ENCODE results near the gene SPRY1.

SPRY1 gene

GRCh38 chr4:123406872-123407271 is 10.3 kb downstream of the SPRY1 start:
- DNase-seq (ENCODE audit: low read depth): no peak
- TF ChIP-seq CTCF (IDR thresholded peaks at IDR 0.05; ENCODE audit: low read depth, low read length, missing control alignments): no peak

GRCh38 chr4:123408471-123409084 is 12.0 kb downstream of the SPRY1 start:
- no peak overlapping the region for H3K4me3 ChIP-seq (ENCODE audit: low read depth, low read length)
- no peak for DNase-seq (ENCODE audit: low read depth)
- TF ChIP-seq CTCF (IDR thresholded peaks at IDR 0.05; ENCODE audit: low read depth, low read length, missing control alignments): no peak

More at GRCh38 chr4:123406872-123407271, 10.3 kb downstream of the SPRY1 start:
- H3K4me3 ChIP-seq (ENCODE audit: low read depth, low read length): no peak overlapping the region

GRCh38 chr4:123409334-123409733 is 12.7 kb downstream of the SPRY1 start:
- TF ChIP-seq CTCF (IDR thresholded peaks at IDR 0.05; ENCODE audit: low read depth, low read length, missing control alignments): no peak
- no peak for DNase-seq (ENCODE audit: low read depth)
- H3K4me3 ChIP-seq (ENCODE audit: low read depth, low read length): no peak overlapping the region

GRCh38 chr4:123411514-123411913 is 14.9 kb downstream of the SPRY1 start:
- TF ChIP-seq CTCF (IDR thresholded peaks at IDR 0.05; ENCODE audit: low read depth, low read length, missing control alignments): no peak
- no peak for DNase-seq (ENCODE audit: low read depth)
- no peak overlapping the region for H3K4me3 ChIP-seq (ENCODE audit: low read depth, low read length)

- no peak overlapping the region for H3K4me3 ChIP-seq (ENCODE audit: low read depth, low read length)
- no peak for DNase-seq (ENCODE audit: low read depth)
- TF ChIP-seq CTCF (IDR thresholded peaks at IDR 0.05; ENCODE audit: low read depth, low read length, missing control alignments): no peak
Measured at GRCh38 chr4:123412091-123412505, 15.5 kb downstream of the SPRY1 start.

GRCh38 chr4:123412700-123413512 is 16.3 kb downstream of the SPRY1 start:
- no peak for DNase-seq (ENCODE audit: low read depth)
- TF ChIP-seq CTCF (IDR thresholded peaks at IDR 0.05; ENCODE audit: low read depth, low read length, missing control alignments): no peak

More at GRCh38 chr4:123412700-123413512, 16.3 kb downstream of the SPRY1 start:
- no peak overlapping the region for H3K4me3 ChIP-seq (ENCODE audit: low read depth, low read length)

All from GM12864 (cell line).